Neural progenitor cell (in vitro differentiated cells): Measurements from ENCODE around the gene IWS1. TPM values are rescaled to one million over a fixed set of nuclear protein-coding genes. Genes with fewer than 3 reads are reported as not detected.

Experiments used
- DNase-seq: peaks from one replicate; pipeline ENCODE4 v3.0.0-alpha.2; 2016; ENCODE audit warnings: low spot score
- H2AFZ ChIP-seq: fragments of 200-600 bp; sonication (generic); replicated peaks from 2 replicates; pipeline ENCODE4 v1.6.1; 2016; ENCODE audit warnings: antibody characterized with exemption
- H3F3A ChIP-seq: fragments of 200-600 bp; sonication (generic); 2 replicates; pipeline ENCODE4 v1.6.1; 2016; ENCODE audit warnings: antibody characterized with exemption, low read depth
- H3K27ac ChIP-seq: fragments of 200-600 bp; sonication (generic); 2 replicates; pipeline ENCODE4 v1.5.1; 2016; ENCODE audit warnings: mild to moderate bottlenecking
- H3K27me3 ChIP-seq: fragments of 200-600 bp; sonication (generic); 2 replicates; pipeline ENCODE4 v1.6.1; 2016; ENCODE audit warnings: mild to moderate bottlenecking, moderate library complexity
- H3K36me3 ChIP-seq: fragments of 200-600 bp; sonication (generic); 2 replicates; pipeline ENCODE4 v1.5.1; 2016
- H3K4me1 ChIP-seq: fragments of 200-600 bp; sonication (generic); 2 replicates; pipeline ENCODE4 v1.6.1; 2016; ENCODE audit warnings: mixed run types
- H3K4me2 ChIP-seq: fragments of 200-600 bp; sonication (generic); 2 replicates; pipeline ENCODE4 v1.6.1; 2016
- H3K4me3 ChIP-seq: fragments of 200-600 bp; sonication (generic); 2 replicates; pipeline ENCODE4 v1.5.1; 2016
- H3K79me2 ChIP-seq: fragments of 200-600 bp; sonication (generic); 2 replicates; pipeline ENCODE4 v1.6.1; 2016; ENCODE audit warnings: low read depth
- H3K9ac ChIP-seq: fragments of 200-600 bp; sonication (generic); 2 replicates; pipeline ENCODE4 v1.6.1; 2016
- H3K9me3 ChIP-seq: fragments of 200-600 bp; sonication (generic); 2 replicates; pipeline ENCODE4 v1.5.1; 2016; ENCODE audit warnings: low read depth
- H4K20me1 ChIP-seq: fragments of 200-600 bp; sonication (generic); 2 replicates; pipeline ENCODE4 v1.6.1; 2016; ENCODE audit warnings: low read depth
- H3K27ac Mint-ChIP-seq: 3 replicates; pipeline ENCODE4 v1.8.0; 2021; ENCODE audit warnings: mixed read lengths
- H3K27me3 Mint-ChIP-seq: 2 replicates; pipeline ENCODE4 v1.8.0; 2022; ENCODE audit warnings: low read depth, mild to moderate bottlenecking, inconsistent platforms, moderate library complexity, mixed read lengths; ENCODE audit not compliant: insufficient read depth
- H3K36me3 Mint-ChIP-seq: 3 replicates; pipeline ENCODE4 v1.8.0; 2021; ENCODE audit warnings: mixed read lengths
- H3K4me1 Mint-ChIP-seq: 3 replicates; pipeline ENCODE4 v1.8.0; 2021; ENCODE audit warnings: mixed read lengths
- H3K4me3 Mint-ChIP-seq: 3 replicates; pipeline ENCODE4 v1.8.0; 2021; ENCODE audit warnings: mild to moderate bottlenecking, moderate library complexity, mixed read lengths
- H3K9me3 Mint-ChIP-seq: 3 replicates; pipeline ENCODE4 v1.8.0; 2020; ENCODE audit warnings: mixed read lengths
- CTCF ChIP-seq: fragments of 200-600 bp; sonication (generic); IDR thresholded peaks from 2 replicates; pipeline ENCODE4 v1.5.1; 2017; ENCODE audit warnings: antibody characterized with exemption, mild to moderate bottlenecking
- EZH2 ChIP-seq: fragments of 200-600 bp; sonication (generic); IDR thresholded peaks from 2 replicates; pipeline ENCODE4 v1.6.1; 2017; ENCODE audit warnings: antibody characterized with exemption, mild to moderate bottlenecking, moderate library complexity
- EZH2phosphoT487 ChIP-seq: fragments of 200-600 bp; sonication (generic); IDR thresholded peaks from 2 replicates; pipeline ENCODE4 v1.6.1; 2017; ENCODE audit warnings: antibody characterized with exemption
- total RNA-seq: library from RNA; depleted of rRNA; stranded (reverse); fragments of >200 nt; gene quantifications from 2 replicates; pipeline ENCODE4 v1.2.3, GENCODE V29; 2015; ENCODE audit warnings: low replicate concordance

The IWS1 gene
- total RNA-seq, 1 donor from 2014 or later = 115 TPM

DNA sequence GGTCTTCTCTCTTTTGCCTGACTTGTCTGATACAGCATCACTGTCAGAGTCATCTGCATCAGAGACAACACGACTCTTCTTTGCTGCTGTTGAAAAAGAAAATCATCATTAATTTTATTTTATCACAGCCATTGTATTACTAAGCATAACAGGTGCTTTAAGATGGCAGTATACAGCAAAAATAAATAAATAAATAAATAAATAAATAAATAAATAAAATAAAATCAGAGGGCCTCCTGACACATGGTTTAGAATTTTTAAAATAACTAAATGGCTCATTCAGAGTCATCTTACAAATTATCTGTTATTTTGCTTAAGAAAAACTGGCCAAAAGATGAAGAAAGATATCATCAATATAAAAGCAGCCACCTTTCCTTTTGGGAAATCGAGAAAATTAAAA is 22.8 kb downstream of the IWS1 start:
- H3K36me3 ChIP-seq = peaks cover 49% of the 10 kb centered on the region
- no peaks in the 10 kb centered on the region for H3K4me1 Mint-ChIP-seq
- no peak overlapping the region for H2AFZ ChIP-seq
- H3K4me3 ChIP-seq = no peak overlapping the region
- no peaks in the 10 kb centered on the region for H3K9me3 Mint-ChIP-seq
- H3K4me2 ChIP-seq = no peak overlapping the region
- H3K27ac ChIP-seq = no peak overlapping the region
- H3K27me3 ChIP-seq = no peaks in the 10 kb centered on the region
- H3K27ac Mint-ChIP-seq = no peak overlapping the region
- no peak for DNase-seq
- H3K9ac ChIP-seq = no peak overlapping the region
- no peaks in the 10 kb centered on the region for H3K4me1 ChIP-seq
- H3K27me3 Mint-ChIP-seq = no peaks in the 10 kb centered on the region
- H3K4me3 Mint-ChIP-seq = no peak overlapping the region
- peaks cover 31% of the 10 kb centered on the region for H3K79me2 ChIP-seq
- peaks cover 11% of the 10 kb centered on the region for H3F3A ChIP-seq
- no peaks in the 10 kb centered on the region for H3K9me3 ChIP-seq
- peaks cover 23% of the 10 kb centered on the region for H3K36me3 Mint-ChIP-seq
- peaks cover 26% of the 10 kb centered on the region for H4K20me1 ChIP-seq
- no peak for TF ChIP-seq EZH2
- no peak for TF ChIP-seq EZH2phosphoT487
- TF ChIP-seq CTCF = no peak

GRCh38 chr2:127498386-127498785 is 27.9 kb downstream of the IWS1 start:
- peaks cover 59% of the 10 kb centered on the region for H3K36me3 ChIP-seq
- Mint-ChIP-seq H3K27ac (no peak overlapping the region), H3K36me3 (peaks cover 31% of the 10 kb centered on the region), H3K27me3 (no peaks in the 10 kb centered on the region), H3K9me3 (no peaks in the 10 kb centered on the region), H3K4me1 (no peaks in the 10 kb centered on the region), H3K4me3 (no peak overlapping the region)
- H3K79me2 ChIP-seq = no peaks in the 10 kb centered on the region
- H3K4me3 ChIP-seq = no peak overlapping the region
- no peak for DNase-seq
- H3F3A ChIP-seq = peaks cover 18% of the 10 kb centered on the region
- H3K27ac ChIP-seq = no peak overlapping the region
- no peak overlapping the region for H3K4me2 ChIP-seq
- H3K9me3 ChIP-seq = no peaks in the 10 kb centered on the region
- H3K4me1 ChIP-seq = no peaks in the 10 kb centered on the region
- H3K9ac ChIP-seq = no peak overlapping the region
- H4K20me1 ChIP-seq = peaks cover 7% of the 10 kb centered on the region
- no peak overlapping the region for H2AFZ ChIP-seq
- H3K27me3 ChIP-seq = no peaks in the 10 kb centered on the region
- no peak for TF ChIP-seq EZH2phosphoT487
- no peak for TF ChIP-seq CTCF
- TF ChIP-seq EZH2 = no peak

DNA sequence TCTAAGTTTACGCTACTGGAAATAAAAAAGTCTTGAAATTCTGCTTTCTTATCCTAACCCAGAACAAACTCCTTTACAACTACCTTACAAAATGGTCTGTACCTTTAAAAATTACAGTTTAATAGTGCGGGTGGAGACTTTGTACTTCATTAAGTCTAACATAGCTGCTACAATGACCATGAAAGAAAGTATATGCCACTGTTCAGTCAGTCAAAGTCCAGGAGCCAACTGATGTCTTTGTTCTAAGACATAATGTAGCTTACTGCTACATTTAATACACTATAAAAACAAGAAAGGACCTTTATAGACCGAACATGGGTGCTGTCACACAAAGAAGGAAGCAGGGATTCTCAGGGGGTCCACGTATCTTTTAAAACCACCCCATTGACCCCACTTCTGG is 36.0 kb downstream of the IWS1 start:
- Histone ChIP-seq H3K36me3 (peaks cover 40% of the 10 kb centered on the region), H3K4me2 (no peak overlapping the region)
- no peaks in the 10 kb centered on the region for H3K27me3 Mint-ChIP-seq

More for the DNA sequence above, 36.0 kb downstream of the IWS1 start:
- Mint-ChIP-seq H3K36me3 (peaks cover 40% of the 10 kb centered on the region), H3K4me1 (no peaks in the 10 kb centered on the region), H3K9me3 (no peaks in the 10 kb centered on the region), H3K4me3 (no peak overlapping the region), H3K27ac (no peak overlapping the region)
- Histone ChIP-seq H2AFZ (no peak overlapping the region), H4K20me1 (peaks cover 7% of the 10 kb centered on the region), H3K9me3 (no peaks in the 10 kb centered on the region), H3K4me3 (no peak overlapping the region), H3K9ac (no peak overlapping the region), H3K27ac (no peak overlapping the region), H3K79me2 (no peaks in the 10 kb centered on the region), H3K27me3 (no peaks in the 10 kb centered on the region), H3K4me1 (no peaks in the 10 kb centered on the region), H3F3A (no peaks in the 10 kb centered on the region)
- no peak for TF ChIP-seq EZH2phosphoT487
- TF ChIP-seq EZH2 = no peak
- TF ChIP-seq CTCF = no peak
- no peak for DNase-seq
